Measurements from ENCODE around the gene STK26. TPM values are rescaled to one million over a fixed set of nuclear protein-coding genes. Genes with fewer than 3 reads are reported as not detected.

STK26 gene
- total and polyA plus RNA-seq, 4 donors: 2.0 to 16.9 (median 3.4) TPM

GRCh38 chrX:132088864-132089263, 65.8 kb downstream of the STK26 start:
- TF ChIP-seq ZBTB33 (IDR thresholded peaks at IDR 0.05): no peak
- TF ChIP-seq CTCF (IDR thresholded peaks at IDR 0.05; ENCODE audit: low read depth, low read length, missing input control): no peak
- Histone ChIP-seq H3K36me3 (ENCODE audit: control insufficient read depth in 4 of 4, insufficient read depth in 3 of 4, low read depth in 1 of 4, low read length in 3 of 4) (no peaks in the 10 kb centered on the region), H3K9ac (ENCODE audit: low read depth in 1 of 2, low read length in 2 of 2) (no peak overlapping the region), H3K4me3 (ENCODE audit: low read depth in 1 of 3, low read length in 3 of 3) (no peak overlapping the region), H3K27ac (ENCODE audit: low read depth in 1 of 2, low read length in 2 of 2) (no peak overlapping the region), H3K9me3 (ENCODE audit: control insufficient read depth in 4 of 4, low read length in 3 of 4) (no peaks in the 10 kb centered on the region), H3K27me3 (ENCODE audit: control insufficient read depth in 4 of 4, insufficient read depth in 4 of 4, low read length in 3 of 4) (peaks cover 0 to 3% (median 0%) of the 10 kb centered on the region in 4 donors), H3K4me1 (ENCODE audit: control insufficient read depth in 4 of 4, insufficient read depth in 4 of 4, low read length in 3 of 4) (peaks cover 0 to 11% (median 4%) of the 10 kb centered on the region in 4 donors)
- no peak for DNase-seq (ENCODE audit: low spot score)

- DNase-seq (ENCODE audit: low spot score): no peak
- H3K27me3 ChIP-seq (ENCODE audit: control insufficient read depth in 4 of 4, insufficient read depth in 4 of 4, low read length in 3 of 4): peaks cover 0 to 3% (median 0%) of the 10 kb centered on the region in 4 donors
- H3K4me3 ChIP-seq (ENCODE audit: low read depth in 1 of 3, low read length in 3 of 3): no peak overlapping the region
- H3K9me3 ChIP-seq (ENCODE audit: control insufficient read depth in 4 of 4, low read length in 3 of 4): no peaks in the 10 kb centered on the region
- no peaks in the 10 kb centered on the region for H3K36me3 ChIP-seq (ENCODE audit: control insufficient read depth in 4 of 4, insufficient read depth in 3 of 4, low read depth in 1 of 4, low read length in 3 of 4)
- H3K9ac ChIP-seq (ENCODE audit: low read depth in 1 of 2, low read length in 2 of 2): no peak overlapping the region
- WGBS: 75% methylated on average over 8 of the region's 8 CpGs
- peaks cover 0 to 13% (median 4%) of the 10 kb centered on the region in 4 donors for H3K4me1 ChIP-seq (ENCODE audit: control insufficient read depth in 4 of 4, insufficient read depth in 4 of 4, low read length in 3 of 4)
- TF ChIP-seq JUND (IDR thresholded peaks at IDR 0.05) (no peak), REST (IDR thresholded peaks at IDR 0.05) (no peak), FOXA1 (IDR thresholded peaks at IDR 0.05) (no peak), HNF4A (conservative IDR thresholded peaks at IDR 0.05) (no peak), MAX (IDR thresholded peaks at IDR 0.05) (no peak)
- no peak overlapping the region for H3K27ac ChIP-seq (ENCODE audit: low read depth in 1 of 2, low read length in 2 of 2)
These were observed 67.5 kb downstream of the STK26 start for GRCh38 chrX:132090403-132091159.
